ENCODE results near the gene GPR180. TPM values are rescaled to one million over a fixed set of nuclear protein-coding genes. Genes with fewer than 3 reads are reported as not detected.

The GPR180 gene
- total RNA-seq, 1 experiment from 2014 or later, result 5.6 TPM

GRCh38 chr13:94608586-94608985 is 6.9 kb downstream of the GPR180 start:
- peaks cover 13% of the 10 kb centered on the region for H3K36me3 ChIP-seq (ENCODE audit: low read depth, low read length)
- POLR2A ChIA-PET (ENCODE audit: unreplicated experiment), result no interaction called here

DNA sequence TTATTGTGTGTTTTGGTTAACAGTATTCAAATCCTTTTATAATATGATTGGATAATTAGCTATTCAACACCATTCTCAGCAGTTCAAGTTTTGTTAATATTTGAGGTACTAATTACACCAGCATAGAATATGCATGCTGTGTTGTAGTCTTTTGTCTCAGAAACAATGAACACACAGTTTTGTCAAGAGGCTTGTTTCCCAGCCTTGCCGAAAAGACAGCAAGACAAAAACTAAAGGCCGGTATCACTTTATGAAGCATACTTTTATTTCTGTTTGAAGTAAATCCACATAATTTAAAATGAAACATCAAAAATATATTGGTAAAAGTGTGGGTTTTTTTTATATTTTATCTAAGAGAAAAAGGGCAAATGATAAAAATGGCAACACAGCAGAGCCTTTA is 7.5 kb downstream of the GPR180 start:
- CTCF ChIA-PET, result no interaction called here
- Histone ChIP-seq H3K79me2 (ENCODE audit: low read length) (0 out of 2 replicates have a peak, but pooled peaks cover 11% of the 10 kb centered on the region), H3K36me3 (ENCODE audit: low read depth, low read length) (peaks cover 13% of the 10 kb centered on the region), H3K9me3 (ENCODE audit: low read length) (no peaks in the 10 kb centered on the region), H3K9me2 (replicated peaks; ENCODE audit: low read length) (no peaks in the 10 kb centered on the region), H3K4me1 (ENCODE audit: insufficient read depth, low read length) (peaks cover 8% of the 10 kb centered on the region), H3K27ac (ENCODE audit: low read length) (no peak overlapping the region), H3K27me3 (ENCODE audit: low read length) (no peaks in the 10 kb centered on the region), H3K9ac (ENCODE audit: low read length) (no peak overlapping the region), H3K4me2 (ENCODE audit: low read length) (no peak overlapping the region), H3F3A (ENCODE audit: low read length, unreplicated experiment) (no peaks in the 10 kb centered on the region), H2AFZ (ENCODE audit: low read length) (no peak overlapping the region), H3K4me3 (ENCODE audit: low read length) (no peak overlapping the region), H4K20me1 (ENCODE audit: low read length) (no peaks in the 10 kb centered on the region)
- no TSS peak for BruUV-seq (replicated peaks)
- TF ChIP-seq EZH2phosphoT487 (IDR thresholded peaks at IDR 0.05; ENCODE audit: borderline replicate concordance, low read length) (no peak), EZH2 (IDR thresholded peaks at IDR 0.05; ENCODE audit: low read length, unreplicated experiment) (no peak), CTCF (conservative IDR thresholded peaks at IDR 0.05; ENCODE audit: low read depth, low read length) (no peak)
- POLR2A ChIA-PET (ENCODE audit: unreplicated experiment), result no interaction called here
- no peak for DNase-seq
- intact Hi-C loops (cut with micrococcal nuclease), result no loop called here
- no peak for ATAC-seq

More at GRCh38 chr13:94608586-94608985, 6.9 kb downstream of the GPR180 start:
- intact Hi-C loops (cut with micrococcal nuclease), result no loop called here
- ATAC-seq, result no peak
- no peak overlapping the region for H3K9ac ChIP-seq (ENCODE audit: low read length)
- H3K27ac ChIP-seq (ENCODE audit: low read length), result no peak overlapping the region
- no peaks in the 10 kb centered on the region for H3K9me2 ChIP-seq (replicated peaks; ENCODE audit: low read length)
- BruUV-seq (replicated peaks), result no TSS peak
- H3K79me2 ChIP-seq (ENCODE audit: low read length), result peaks cover 15% of the 10 kb centered on the region; the same call in 1 of the 2 replicates
- H3K4me3 ChIP-seq (ENCODE audit: low read length), result no peak overlapping the region
- TF ChIP-seq CTCF (conservative IDR thresholded peaks at IDR 0.05; ENCODE audit: low read depth, low read length) (no peak), EZH2phosphoT487 (IDR thresholded peaks at IDR 0.05; ENCODE audit: borderline replicate concordance, low read length) (no peak), EZH2 (IDR thresholded peaks at IDR 0.05; ENCODE audit: low read length, unreplicated experiment) (no peak)
- no peak overlapping the region for H3K4me2 ChIP-seq (ENCODE audit: low read length)
- no peak overlapping the region for H2AFZ ChIP-seq (ENCODE audit: low read length)
- no peaks in the 10 kb centered on the region for H3K27me3 ChIP-seq (ENCODE audit: low read length)
- H3F3A ChIP-seq (ENCODE audit: low read length, unreplicated experiment), result no peaks in the 10 kb centered on the region
- no peaks in the 10 kb centered on the region for H4K20me1 ChIP-seq (ENCODE audit: low read length)
- H3K4me1 ChIP-seq (ENCODE audit: insufficient read depth, low read length), result peaks cover 8% of the 10 kb centered on the region
- H3K9me3 ChIP-seq (ENCODE audit: low read length), result no peaks in the 10 kb centered on the region
- CTCF ChIA-PET, result no interaction called here
- no peak for DNase-seq

GRCh38 chr13:94610475-94610874 is 8.8 kb downstream of the GPR180 start:
- POLR2A ChIA-PET (ENCODE audit: unreplicated experiment), result no interaction called here
- Histone ChIP-seq H3K27ac (ENCODE audit: low read length) (no peak overlapping the region), H3K9me2 (replicated peaks; ENCODE audit: low read length) (no peaks in the 10 kb centered on the region), H3K27me3 (ENCODE audit: low read length) (no peaks in the 10 kb centered on the region), H3K36me3 (ENCODE audit: low read depth, low read length) (peaks cover 10% of the 10 kb centered on the region), H4K20me1 (ENCODE audit: low read length) (no peaks in the 10 kb centered on the region), H2AFZ (ENCODE audit: low read length) (no peak overlapping the region), H3K79me2 (ENCODE audit: low read length) (0 out of 2 replicates have a peak, but pooled peaks cover 5% of the 10 kb centered on the region), H3K4me1 (ENCODE audit: insufficient read depth, low read length) (peaks cover 8% of the 10 kb centered on the region), H3K4me2 (ENCODE audit: low read length) (no peak overlapping the region), H3F3A (ENCODE audit: low read length, unreplicated experiment) (no peaks in the 10 kb centered on the region), H3K4me3 (ENCODE audit: low read length) (no peak overlapping the region), H3K9ac (ENCODE audit: low read length) (no peak overlapping the region), H3K9me3 (ENCODE audit: low read length) (no peaks in the 10 kb centered on the region)
- intact Hi-C loops (cut with micrococcal nuclease), result no loop called here
- no TSS peak for BruUV-seq (replicated peaks)
- CTCF ChIA-PET, result no interaction called here
- no peak for DNase-seq
- TF ChIP-seq CTCF (conservative IDR thresholded peaks at IDR 0.05; ENCODE audit: low read depth, low read length) (no peak), EZH2 (IDR thresholded peaks at IDR 0.05; ENCODE audit: low read length, unreplicated experiment) (no peak), EZH2phosphoT487 (IDR thresholded peaks at IDR 0.05; ENCODE audit: borderline replicate concordance, low read length) (no peak)
- ATAC-seq, result no peak
